ENCODE data around the gene ORC3.

DNA sequence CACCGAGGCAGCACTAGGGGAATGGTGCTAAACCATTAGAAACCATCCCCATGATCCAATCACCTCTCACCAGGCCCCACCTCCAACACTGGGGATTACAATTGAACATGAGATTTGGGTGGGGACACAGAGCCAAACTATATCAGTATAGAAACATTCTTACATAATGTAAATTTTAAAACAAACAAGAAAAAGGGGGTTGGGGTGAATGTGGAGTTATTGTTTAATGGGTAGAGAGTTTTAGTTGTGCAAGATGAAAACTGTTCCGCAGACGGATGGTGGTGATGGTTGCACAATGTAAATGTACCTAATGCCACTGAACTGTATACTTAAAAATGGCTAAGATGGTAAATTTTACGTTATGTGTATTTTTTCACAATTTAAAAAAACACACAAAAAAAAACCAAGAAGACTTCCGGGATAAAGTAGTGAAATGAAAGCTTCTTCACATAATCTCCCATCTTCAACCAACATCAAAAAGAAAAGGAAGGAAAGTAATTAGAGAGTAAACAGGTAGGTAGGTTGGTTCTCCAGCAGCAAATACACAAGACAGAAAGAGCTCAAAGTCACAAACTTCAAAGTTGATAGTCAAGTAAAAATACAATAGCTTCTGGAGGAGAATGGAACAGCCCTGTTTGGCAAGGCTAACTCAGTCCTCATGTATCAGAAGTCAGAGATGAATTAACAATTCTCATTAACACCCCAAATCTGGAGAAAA is 16.5 kb upstream of the ORC3 start:
- no peak for TF ChIP-seq POLR2A (IDR thresholded peaks at IDR 0.05)
- TF ChIP-seq, protein P1, sequence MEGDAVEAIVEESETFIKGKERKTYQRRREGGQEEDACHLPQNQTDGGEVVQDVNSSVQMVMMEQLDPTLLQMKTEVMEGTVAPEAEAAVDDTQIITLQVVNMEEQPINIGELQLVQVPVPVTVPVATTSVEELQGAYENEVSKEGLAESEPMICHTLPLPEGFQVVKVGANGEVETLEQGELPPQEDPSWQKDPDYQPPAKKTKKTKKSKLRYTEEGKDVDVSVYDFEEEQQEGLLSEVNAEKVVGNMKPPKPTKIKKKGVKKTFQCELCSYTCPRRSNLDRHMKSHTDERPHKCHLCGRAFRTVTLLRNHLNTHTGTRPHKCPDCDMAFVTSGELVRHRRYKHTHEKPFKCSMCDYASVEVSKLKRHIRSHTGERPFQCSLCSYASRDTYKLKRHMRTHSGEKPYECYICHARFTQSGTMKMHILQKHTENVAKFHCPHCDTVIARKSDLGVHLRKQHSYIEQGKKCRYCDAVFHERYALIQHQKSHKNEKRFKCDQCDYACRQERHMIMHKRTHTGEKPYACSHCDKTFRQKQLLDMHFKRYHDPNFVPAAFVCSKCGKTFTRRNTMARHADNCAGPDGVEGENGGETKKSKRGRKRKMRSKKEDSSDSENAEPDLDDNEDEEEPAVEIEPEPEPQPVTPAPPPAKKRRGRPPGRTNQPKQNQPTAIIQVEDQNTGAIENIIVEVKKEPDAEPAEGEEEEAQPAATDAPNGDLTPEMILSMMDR (IDR thresholded peaks at IDR 0.05): no peak
